ENCODE data around the gene DCTN5. TPM values are rescaled to one million over a fixed set of nuclear protein-coding genes. Genes with fewer than 3 reads are reported as not detected.
A peak's percentile ranks its signal among the peaks of the same experiment; 100 is the strongest.

Gene DCTN5
- total and polyA plus RNA-seq, 2 of the 13 experiments (the other 11 are each of a cell fraction or from before 2014, with no cell fraction given): 105 to 207 TPM

- TF ChIP-seq PATZ1 (CRISPR knock-in tag; IDR thresholded peaks at IDR 0.05) (0 out of 2 replicates have a peak, but pooled peaks have one; percentile 40), ZSCAN12 (CRISPR knock-in tag; IDR thresholded peaks at IDR 0.05) (no peak), ZNF878 (CRISPR knock-in tag; IDR thresholded peaks at IDR 0.05) (no peak), THYN1 (CRISPR knock-in tag; IDR thresholded peaks at IDR 0.05; ENCODE audit: borderline replicate concordance, low read depth) (no peak), TCF7 (IDR thresholded peaks at IDR 0.05; ENCODE audit: low read depth) (no peak), ZFP90 (CRISPR knock-in tag; IDR thresholded peaks at IDR 0.05; ENCODE audit: borderline replicate concordance) (no peak), ELF4 (CRISPR knock-in tag; IDR thresholded peaks at IDR 0.05; ENCODE audit: borderline replicate concordance) (no peak), CREB3 (CRISPR knock-in tag; IDR thresholded peaks at IDR 0.05) (no peak), ZNF782 (CRISPR knock-in tag; IDR thresholded peaks at IDR 0.05; ENCODE audit: borderline replicate concordance) (no peak), CTCF (CRISPR knock-in tag; IDR thresholded peaks at IDR 0.05) (peak; percentile 32; the same call in 1 of the 2 replicates), ERF (CRISPR knock-in tag; IDR thresholded peaks at IDR 0.05) (0 out of 2 replicates have a peak, but pooled peaks have one; percentile 14), ZFX (CRISPR knock-in tag; IDR thresholded peaks at IDR 0.05; ENCODE audit: low read depth) (0 out of 2 replicates have a peak, but pooled peaks have one; percentile 45), HOXA3 (CRISPR knock-in tag; IDR thresholded peaks at IDR 0.05) (no peak), HDAC6 (IDR thresholded peaks at IDR 0.05; ENCODE audit: low read depth, low read length) (no peak), MAFG (CRISPR knock-in tag; IDR thresholded peaks at IDR 0.05) (no peak)
- TF ChIP-seq, protein P1, sequence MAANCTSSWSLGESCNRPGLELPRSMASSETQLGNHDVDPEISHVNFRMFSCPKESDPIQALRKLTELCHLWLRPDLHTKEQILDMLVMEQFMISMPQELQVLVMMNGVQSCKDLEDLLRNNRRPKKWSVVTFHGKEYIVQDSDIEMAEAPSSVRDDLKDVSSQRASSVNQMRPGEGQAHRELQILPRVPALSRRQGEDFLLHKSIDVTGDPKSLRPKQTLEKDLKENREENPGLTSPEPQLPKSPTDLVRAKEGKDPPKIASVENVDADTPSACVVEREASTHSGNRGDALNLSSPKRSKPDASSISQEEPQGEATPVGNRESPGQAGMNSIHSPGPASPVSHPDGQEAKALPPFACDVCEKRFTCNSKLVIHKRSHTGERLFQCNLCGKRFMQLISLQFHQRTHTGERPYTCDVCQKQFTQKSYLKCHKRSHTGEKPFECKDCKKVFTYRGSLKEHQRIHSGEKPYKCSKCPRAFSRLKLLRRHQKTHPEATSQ (CRISPR knock-in tag; IDR thresholded peaks at IDR 0.05; ENCODE audit: borderline replicate concordance): no peak
- TF ChIP-seq, protein P2, sequence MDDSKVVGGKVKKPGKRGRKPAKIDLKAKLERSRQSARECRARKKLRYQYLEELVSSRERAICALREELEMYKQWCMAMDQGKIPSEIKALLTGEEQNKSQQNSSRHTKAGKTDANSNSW (CRISPR knock-in tag; IDR thresholded peaks at IDR 0.05; ENCODE audit: borderline replicate concordance): no peak
- TF ChIP-seq, protein P3, sequence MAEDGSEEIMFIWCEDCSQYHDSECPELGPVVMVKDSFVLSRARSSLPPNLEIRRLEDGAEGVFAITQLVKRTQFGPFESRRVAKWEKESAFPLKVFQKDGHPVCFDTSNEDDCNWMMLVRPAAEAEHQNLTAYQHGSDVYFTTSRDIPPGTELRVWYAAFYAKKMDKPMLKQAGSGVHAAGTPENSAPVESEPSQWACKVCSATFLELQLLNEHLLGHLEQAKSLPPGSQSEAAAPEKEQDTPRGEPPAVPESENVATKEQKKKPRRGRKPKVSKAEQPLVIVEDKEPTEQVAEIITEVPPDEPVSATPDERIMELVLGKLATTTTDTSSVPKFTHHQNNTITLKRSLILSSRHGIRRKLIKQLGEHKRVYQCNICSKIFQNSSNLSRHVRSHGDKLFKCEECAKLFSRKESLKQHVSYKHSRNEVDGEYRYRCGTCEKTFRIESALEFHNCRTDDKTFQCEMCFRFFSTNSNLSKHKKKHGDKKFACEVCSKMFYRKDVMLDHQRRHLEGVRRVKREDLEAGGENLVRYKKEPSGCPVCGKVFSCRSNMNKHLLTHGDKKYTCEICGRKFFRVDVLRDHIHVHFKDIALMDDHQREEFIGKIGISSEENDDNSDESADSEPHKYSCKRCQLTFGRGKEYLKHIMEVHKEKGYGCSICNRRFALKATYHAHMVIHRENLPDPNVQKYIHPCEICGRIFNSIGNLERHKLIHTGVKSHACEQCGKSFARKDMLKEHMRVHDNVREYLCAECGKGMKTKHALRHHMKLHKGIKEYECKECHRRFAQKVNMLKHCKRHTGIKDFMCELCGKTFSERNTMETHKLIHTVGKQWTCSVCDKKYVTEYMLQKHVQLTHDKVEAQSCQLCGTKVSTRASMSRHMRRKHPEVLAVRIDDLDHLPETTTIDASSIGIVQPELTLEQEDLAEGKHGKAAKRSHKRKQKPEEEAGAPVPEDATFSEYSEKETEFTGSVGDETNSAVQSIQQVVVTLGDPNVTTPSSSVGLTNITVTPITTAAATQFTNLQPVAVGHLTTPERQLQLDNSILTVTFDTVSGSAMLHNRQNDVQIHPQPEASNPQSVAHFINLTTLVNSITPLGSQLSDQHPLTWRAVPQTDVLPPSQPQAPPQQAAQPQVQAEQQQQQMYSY (CRISPR knock-in tag; IDR thresholded peaks at IDR 0.05): no peak
Measured at GRCh38 chr16:23704772-23705516, 63.7 kb downstream of the DCTN5 start (continued).
